HCT116 (cell line): Measurements from ENCODE around the gene PJA1. TPM values are rescaled to one million over a fixed set of nuclear protein-coding genes. Genes with fewer than 3 reads are reported as not detected.

Experiments used
- ATAC-seq: fragments of 200-7000 bp; cut with Tn5 transposase; 2 replicates; pipeline ENCODE4 v1.9.1; 2020; ENCODE audit warnings: mild to moderate bottlenecking, moderate library complexity
- BruUV-seq: library from RNA; stranded (reverse); fragments of 400-500 nt; replicated peaks from 2 replicates; lab custom pipeline; 2021; lab: Mats Ljungman, UMichigan
- CTCF ChIA-PET: fragments of 300-600 bp; sonication (Branson Sonifier 250); formaldehyde crosslinking; loops from one replicate; lab custom pipeline; 2021; ENCODE audit warnings: antibody characterized with exemption; lab: Charles Lee
- POLR2A ChIA-PET: fragments of 300-600, 350-600 bp; sonication (Branson Sonifier 250); formaldehyde crosslinking; loops from one replicate; lab custom pipeline; 2021; ENCODE audit warnings: antibody characterized with exemption; lab: Charles Lee
- RAD21 ChIA-PET, 2 experiments: fragments of 300-600 bp; sonication (Branson Sonifier 250); formaldehyde crosslinking; loops; one replicate each; lab custom pipeline; 2023; ENCODE audit warnings: low total read pairs in 2 of 2; ENCODE audit not compliant: uncharacterized antibody in 2 of 2, unreplicated experiment in 2 of 2, low non-redundant PET in 1 of 2; lab: Charles Lee
- DNase-seq: peaks from one replicate; pipeline ENCODE4 v3.0.0-alpha.2; 2010; ENCODE audit warnings: low read depth, low spot score
- H2AFZ ChIP-seq: fragments of 200-600 bp; shearing (Covaris generic), sonication (generic); 2 replicates; pipeline ENCODE4 v1.6.1; 2017; ENCODE audit warnings: low read depth, mixed run types, mixed read lengths, antibody characterized with exemption, low read length; ENCODE audit not compliant: poor library complexity, severe bottlenecking
- H3K27ac ChIP-seq: 2 replicates; pipeline ENCODE4 v1.5.1; 2012; ENCODE audit warnings: low read depth, low read length
- H3K27me3 ChIP-seq: fragments of 200-600 bp; sonication (generic); 2 replicates; pipeline ENCODE4 v1.6.1; 2016; ENCODE audit warnings: mixed run types, low read length, mixed read lengths; ENCODE audit not compliant: insufficient read depth
- H3K36me3 ChIP-seq, 2 experiments: fragments of 200-500 bp in 1 of 2; fragments of 200-600 bp in 1 of 2; sonication (Bioruptor generic) in 1 of 2; sonication (generic) in 1 of 2; 2 replicates each; pipeline versions ENCODE4 v1.5.1 to v1.6.1; 2014 to 2016; ENCODE audit warnings: low read length in 2 of 2, inconsistent platforms in 1 of 2, mixed read lengths in 1 of 2, mixed run types in 1 of 2; ENCODE audit not compliant: insufficient read depth in 2 of 2, control insufficient read depth in 1 of 2
- H3K4me1 ChIP-seq, 2 experiments: fragments of 200-600 bp in 1 of 2; sonication (generic) in 1 of 2; 2 replicates each; pipeline versions ENCODE4 v1.5.1 to v1.6.1; 2012 to 2017; ENCODE audit warnings: low read length in 2 of 2, inconsistent platforms in 1 of 2, mild to moderate bottlenecking in 1 of 2, mixed read lengths in 1 of 2, mixed run types in 1 of 2, moderate library complexity in 1 of 2; ENCODE audit not compliant: insufficient read depth in 2 of 2, control insufficient read depth in 1 of 2
- H3K4me2 ChIP-seq: fragments of 200-600 bp; sonication (generic); 2 replicates; pipeline ENCODE4 v1.6.1; 2017; ENCODE audit warnings: mixed run types, low read length, mixed read lengths
- H3K4me3 ChIP-seq, 2 experiments: fragments of 200-600 bp in 1 of 2; sonication (generic) in 1 of 2; replicated peaks in 1 of 2; 2 replicates each; pipeline ENCODE4 v1.5.1; 2011 to 2016; ENCODE audit warnings: low read length in 2 of 2, control low read depth in 1 of 2, low read depth in 1 of 2, mild to moderate bottlenecking in 1 of 2, mixed read lengths in 1 of 2, mixed run types in 1 of 2
- H3K79me2 ChIP-seq: fragments of 200-600 bp; sonication (generic); 2 replicates; pipeline ENCODE4 v1.6.1; 2017; ENCODE audit warnings: mild to moderate bottlenecking, mixed run types, low read length, moderate library complexity, mixed read lengths; ENCODE audit not compliant: insufficient read depth
- H3K9ac ChIP-seq: fragments of 200-600 bp; sonication (generic); 2 replicates; pipeline ENCODE4 v1.6.1; 2016; ENCODE audit warnings: low read length, mixed read lengths
- H3K9me2 ChIP-seq: fragments of 200-600 bp; sonication (generic), shearing (Covaris generic); 2 replicates; pipeline ENCODE4 v1.6.1; 2017; ENCODE audit warnings: mixed run types, mild to moderate bottlenecking, moderate library complexity; ENCODE audit not compliant: insufficient read depth
- H3K9me3 ChIP-seq, 2 experiments: fragments of 200-500 bp in 1 of 2; fragments of 200-600 bp in 1 of 2; sonication (Bioruptor generic) in 1 of 2; sonication (generic) in 1 of 2; 2 replicates each; pipeline ENCODE4 v1.6.1; 2014 to 2017; ENCODE audit warnings: low read length in 2 of 2, mixed read lengths in 2 of 2, inconsistent platforms in 1 of 2, low read depth in 1 of 2, mild to moderate bottlenecking in 1 of 2, mixed run types in 1 of 2, moderate library complexity in 1 of 2; ENCODE audit not compliant: control insufficient read depth in 1 of 2, insufficient read depth in 1 of 2
- H4K20me1 ChIP-seq: fragments of 200-600 bp; sonication (generic), shearing (Covaris generic); 2 replicates; pipeline ENCODE4 v1.6.1; 2017; ENCODE audit warnings: mixed run types, mild to moderate bottlenecking, moderate library complexity; ENCODE audit not compliant: insufficient read depth
- CBX3 ChIP-seq: IDR thresholded peaks from 2 replicates; pipeline ENCODE4 v1.6.1; 2012; ENCODE audit warnings: low read depth
- EGR1 ChIP-seq: IDR thresholded peaks from 2 replicates; pipeline ENCODE4 v1.6.1; 2012; ENCODE audit warnings: low read depth
- ELF1 ChIP-seq: IDR thresholded peaks from 2 replicates; pipeline ENCODE4 v1.6.1; 2012; ENCODE audit warnings: low read depth, borderline replicate concordance
- EZH2phosphoT487 ChIP-seq: fragments of 200-600 bp; IDR thresholded peaks from 2 replicates; pipeline ENCODE4 v1.6.1; 2018; ENCODE audit warnings: antibody characterized with exemption, borderline replicate concordance
- FOSL1 ChIP-seq: IDR thresholded peaks from 2 replicates; pipeline ENCODE4 v1.6.1; 2012; ENCODE audit warnings: low read depth
- JUND ChIP-seq: IDR thresholded peaks from 2 replicates; pipeline ENCODE4 v1.6.1; 2012
- POLR2AphosphoS5 ChIP-seq: IDR thresholded peaks from 2 replicates; pipeline ENCODE4 v1.6.1; 2011; ENCODE audit warnings: mild to moderate bottlenecking, low read depth, low read length, moderate library complexity
- RAD21 ChIP-seq: IDR thresholded peaks from 2 replicates; pipeline ENCODE4 v1.6.1; 2012; ENCODE audit warnings: low read depth, mild to moderate bottlenecking
- SIN3A ChIP-seq: IDR thresholded peaks from 2 replicates; pipeline ENCODE4 v1.6.1; 2012; ENCODE audit warnings: low read depth
- SP1 ChIP-seq: IDR thresholded peaks from 2 replicates; pipeline ENCODE4 v1.6.1; 2012; ENCODE audit warnings: low read depth
- SRF ChIP-seq: IDR thresholded peaks from 2 replicates; pipeline ENCODE4 v1.6.1; 2012; ENCODE audit warnings: low read depth
- TCF7L2 ChIP-seq: IDR thresholded peaks from 2 replicates; pipeline ENCODE4 v1.7.0; 2011; ENCODE audit warnings: borderline replicate concordance, inconsistent platforms; ENCODE audit not compliant: insufficient read depth, insufficient read length; ENCODE audit errors: extremely low read depth
- YY1 ChIP-seq: IDR thresholded peaks from 2 replicates; pipeline ENCODE4 v1.6.1; 2011; ENCODE audit warnings: low read length, low read depth, moderate library complexity, mild to moderate bottlenecking; ENCODE audit not compliant: insufficient replicate concordance; ENCODE audit errors: extremely low read depth
- ZFX ChIP-seq: fragments of 450-650 bp; IDR thresholded peaks from 2 replicates; pipeline ENCODE4 v1.6.1; 2017
- ZNF274 ChIP-seq: fragments of 200-500 bp; sonication (Bioruptor generic); IDR thresholded peaks from 2 replicates; pipeline ENCODE4 v1.6.1; 2014; ENCODE audit warnings: mild to moderate bottlenecking, low read depth, low read length, inconsistent platforms
- intact Hi-C: fragments of 100-400 bp; cut with micrococcal nuclease; formaldehyde crosslinking; loops from 2 replicates; pipeline ENCODE4 v1.10.0; 2022
- total RNA-seq: library from RNA; stranded (reverse); gene quantifications from one replicate; pipeline ENCODE4 v1.2.1, GENCODE V29; 2021; ENCODE audit not compliant: unreplicated experiment
- TF ChIP-seq, protein P1 (sequence below): IDR thresholded peaks from 2 replicates; pipeline ENCODE4 v1.6.1; 2011; ENCODE audit warnings: mild to moderate bottlenecking, low read length, moderate library complexity; ENCODE audit not compliant: insufficient replicate concordance; ENCODE audit errors: extremely low read depth
- TF ChIP-seq, protein P2 (sequence below), 3 experiments: fragments of 200-600 bp in 1 of 3; sonication (generic) in 1 of 3; IDR thresholded peaks in 2 of 3; conservative IDR thresholded peaks in 1 of 3; 2 replicates each; pipeline ENCODE4 v1.5.1; 2012 to 2017; ENCODE audit warnings: low read depth in 2 of 3, low read length in 2 of 3, antibody characterized with exemption in 1 of 3, borderline replicate concordance in 1 of 3, control low read depth in 1 of 3, mild to moderate bottlenecking in 1 of 3, mixed read lengths in 1 of 3, mixed run types in 1 of 3, moderate library complexity in 1 of 3; ENCODE audit not compliant: insufficient read depth in 1 of 3
- TF ChIP-seq, protein P3 (sequence below): IDR thresholded peaks from 2 replicates; pipeline ENCODE4 v1.6.1; 2012

Gene PJA1
- total RNA-seq, 1 experiment from 2014 or later = 15.7 TPM

DNA sequence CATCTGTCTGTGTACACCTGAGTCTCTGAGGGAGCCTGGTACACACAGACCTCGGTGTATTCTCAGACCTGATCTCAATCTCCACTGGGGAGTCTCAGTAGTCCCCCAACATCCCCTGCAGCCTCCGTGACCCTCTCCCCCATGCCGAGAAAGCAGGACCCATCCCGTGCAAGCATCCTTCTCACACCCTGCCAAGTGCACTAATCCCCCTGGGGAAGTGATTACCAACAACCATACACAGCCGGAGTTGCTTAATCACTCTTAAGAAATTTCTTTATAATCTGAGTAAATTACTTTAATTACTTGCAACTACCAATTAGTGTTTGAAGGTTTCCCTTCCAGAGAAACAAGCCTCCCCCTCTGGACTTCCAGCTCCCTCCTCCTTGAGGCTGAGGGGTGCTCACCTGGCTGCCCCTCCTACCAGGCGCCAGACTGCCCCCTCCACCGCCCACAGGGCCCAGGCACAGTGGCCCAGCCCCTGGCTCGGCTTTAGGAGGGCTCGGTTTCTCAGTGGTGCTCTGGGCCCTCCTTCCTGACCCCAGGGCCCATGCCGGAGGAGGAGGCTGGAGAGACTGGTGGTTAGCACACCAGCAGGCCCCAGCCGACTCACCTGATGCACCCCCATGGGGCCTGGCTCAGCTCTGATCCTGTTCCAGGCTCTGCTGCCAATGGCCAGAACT, 43.8 kb downstream of the PJA1 start (continued):
- TF ChIP-seq, protein P1, sequence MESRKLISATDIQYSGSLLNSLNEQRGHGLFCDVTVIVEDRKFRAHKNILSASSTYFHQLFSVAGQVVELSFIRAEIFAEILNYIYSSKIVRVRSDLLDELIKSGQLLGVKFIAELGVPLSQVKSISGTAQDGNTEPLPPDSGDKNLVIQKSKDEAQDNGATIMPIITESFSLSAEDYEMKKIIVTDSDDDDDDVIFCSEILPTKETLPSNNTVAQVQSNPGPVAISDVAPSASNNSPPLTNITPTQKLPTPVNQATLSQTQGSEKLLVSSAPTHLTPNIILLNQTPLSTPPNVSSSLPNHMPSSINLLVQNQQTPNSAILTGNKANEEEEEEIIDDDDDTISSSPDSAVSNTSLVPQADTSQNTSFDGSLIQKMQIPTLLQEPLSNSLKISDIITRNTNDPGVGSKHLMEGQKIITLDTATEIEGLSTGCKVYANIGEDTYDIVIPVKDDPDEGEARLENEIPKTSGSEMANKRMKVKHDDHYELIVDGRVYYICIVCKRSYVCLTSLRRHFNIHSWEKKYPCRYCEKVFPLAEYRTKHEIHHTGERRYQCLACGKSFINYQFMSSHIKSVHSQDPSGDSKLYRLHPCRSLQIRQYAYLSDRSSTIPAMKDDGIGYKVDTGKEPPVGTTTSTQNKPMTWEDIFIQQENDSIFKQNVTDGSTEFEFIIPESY = no peak
- TF ChIP-seq, protein P2, sequence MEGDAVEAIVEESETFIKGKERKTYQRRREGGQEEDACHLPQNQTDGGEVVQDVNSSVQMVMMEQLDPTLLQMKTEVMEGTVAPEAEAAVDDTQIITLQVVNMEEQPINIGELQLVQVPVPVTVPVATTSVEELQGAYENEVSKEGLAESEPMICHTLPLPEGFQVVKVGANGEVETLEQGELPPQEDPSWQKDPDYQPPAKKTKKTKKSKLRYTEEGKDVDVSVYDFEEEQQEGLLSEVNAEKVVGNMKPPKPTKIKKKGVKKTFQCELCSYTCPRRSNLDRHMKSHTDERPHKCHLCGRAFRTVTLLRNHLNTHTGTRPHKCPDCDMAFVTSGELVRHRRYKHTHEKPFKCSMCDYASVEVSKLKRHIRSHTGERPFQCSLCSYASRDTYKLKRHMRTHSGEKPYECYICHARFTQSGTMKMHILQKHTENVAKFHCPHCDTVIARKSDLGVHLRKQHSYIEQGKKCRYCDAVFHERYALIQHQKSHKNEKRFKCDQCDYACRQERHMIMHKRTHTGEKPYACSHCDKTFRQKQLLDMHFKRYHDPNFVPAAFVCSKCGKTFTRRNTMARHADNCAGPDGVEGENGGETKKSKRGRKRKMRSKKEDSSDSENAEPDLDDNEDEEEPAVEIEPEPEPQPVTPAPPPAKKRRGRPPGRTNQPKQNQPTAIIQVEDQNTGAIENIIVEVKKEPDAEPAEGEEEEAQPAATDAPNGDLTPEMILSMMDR (IDR thresholded peaks at IDR 0.05 in 2 of 3, conservative IDR thresholded peaks at IDR 0.05 in 1 of 3; ENCODE audit: borderline replicate concordance in 1 of 3, insufficient read depth in 1 of 3, low read depth in 2 of 3, low read length in 2 of 3) = no peak
- TF ChIP-seq POLR2AphosphoS5 (no peak), CBX3 (no peak), RAD21 (no peak)

DNA sequence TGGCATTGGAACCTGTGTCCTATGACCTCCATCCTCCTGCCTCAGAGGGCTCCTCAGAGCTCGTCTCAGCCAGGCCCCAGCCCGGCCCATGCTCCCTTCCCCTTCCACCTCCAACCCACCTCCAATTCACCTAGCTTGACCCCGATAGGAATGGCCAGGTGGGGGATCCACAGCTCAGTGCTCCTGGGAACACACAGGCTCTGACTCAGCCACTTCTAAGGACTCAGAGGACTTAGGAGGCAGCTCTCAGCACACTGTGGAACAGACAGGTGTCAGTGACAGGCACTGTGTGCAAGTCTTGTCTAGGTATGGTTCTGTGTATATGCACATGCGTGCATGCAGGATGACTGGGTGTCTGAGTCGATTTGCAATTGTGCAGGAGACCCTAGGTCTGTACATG, 44.8 kb downstream of the PJA1 start:
- intact Hi-C loops = no loop called here
- H3K9me2 ChIP-seq = no peaks in the 10 kb centered on the region
- DNase-seq (no peak), ATAC-seq (no peak)
- H3K27ac ChIP-seq = no peak overlapping the region
- H3K79me2 ChIP-seq = no peaks in the 10 kb centered on the region
- H3K4me2 ChIP-seq = no peak overlapping the region
- H2AFZ ChIP-seq = no peak overlapping the region
- ChIA-PET CTCF (no interaction called here), POLR2A (no interaction called here), RAD21 (no interaction called here)
- H3K36me3 ChIP-seq = no peaks in the 10 kb centered on the region
- no peaks in the 10 kb centered on the region for H4K20me1 ChIP-seq
- no peak overlapping the region for H3K9ac ChIP-seq
- no peaks in the 10 kb centered on the region for H3K9me3 ChIP-seq
- no peaks in the 10 kb centered on the region for H3K27me3 ChIP-seq
- no peak overlapping the region for H3K4me3 ChIP-seq
- no TSS peak for BruUV-seq
- H3K4me1 ChIP-seq = peaks cover 0 to 10% of the 10 kb centered on the region in 2 experiments; a peak in 2 of 4 replicates
- no peak for TF ChIP-seq ELF1
- TF ChIP-seq, protein P2 (IDR thresholded peaks at IDR 0.05 in 2 of 3, conservative IDR thresholded peaks at IDR 0.05 in 1 of 3; ENCODE audit: borderline replicate concordance in 1 of 3, insufficient read depth in 1 of 3, low read depth in 2 of 3, low read length in 2 of 3) = no peak
- TF ChIP-seq POLR2AphosphoS5 = no peak
- no peak for TF ChIP-seq FOSL1
- no peak for TF ChIP-seq TCF7L2
- no peak for TF ChIP-seq ZFX
- no peak for TF ChIP-seq JUND
- TF ChIP-seq, protein P3, sequence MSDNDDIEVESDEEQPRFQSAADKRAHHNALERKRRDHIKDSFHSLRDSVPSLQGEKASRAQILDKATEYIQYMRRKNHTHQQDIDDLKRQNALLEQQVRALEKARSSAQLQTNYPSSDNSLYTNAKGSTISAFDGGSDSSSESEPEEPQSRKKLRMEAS = no peak
- TF ChIP-seq YY1 = no peak
- TF ChIP-seq RAD21 = no peak
- TF ChIP-seq EZH2phosphoT487 = no peak
- no peak for TF ChIP-seq CBX3
- no peak for TF ChIP-seq SRF
- no peak for TF ChIP-seq EGR1
- no peak for TF ChIP-seq SIN3A
- TF ChIP-seq SP1 = no peak
- no peak for TF ChIP-seq ZNF274
